Measurements from ENCODE around the gene MYO1E.

- TF ChIP-seq EP300 (IDR thresholded peaks at IDR 0.05) (no peak), CTCF (IDR thresholded peaks at IDR 0.05) (no peak), POLR2AphosphoS5 (IDR thresholded peaks at IDR 0.05) (no peak)
Observed at GRCh38 chr15:59255680-59256336, 116.9 kb downstream of the MYO1E start.

Measured in gastroesophageal sphincter (tissue), 3 donors.